Loucy (cell line): ENCODE measurements around the gene PKD2.

Source experiments
- H2AFZ ChIP-seq: fragments of 200-600 bp; sonication (generic); 2 replicates; pipeline ENCODE4 v1.6.0; 2016; ENCODE audit warnings: antibody characterized with exemption, mild to moderate bottlenecking, low read length, moderate library complexity
- H3F3A ChIP-seq: fragments of 200-600 bp; 2 replicates; pipeline ENCODE4 v1.6.0; 2016; ENCODE audit warnings: antibody characterized with exemption, low read depth, mild to moderate bottlenecking
- H3K27me3 ChIP-seq: fragments of 200-600 bp; sonication (generic); 2 replicates; pipeline ENCODE4 v1.6.1; 2014; ENCODE audit warnings: low read length, mild to moderate bottlenecking; ENCODE audit not compliant: insufficient read depth, poor library complexity, severe bottlenecking
- H3K36me3 ChIP-seq: fragments of 200-600 bp; sonication (generic); 2 replicates; pipeline ENCODE4 v1.6.1; 2016; ENCODE audit warnings: low read length; ENCODE audit not compliant: insufficient read depth
- H3K4me1 ChIP-seq: fragments of 200-600 bp; sonication (generic); 2 replicates; pipeline ENCODE4 v1.5.1; 2014; ENCODE audit warnings: low read length, mild to moderate bottlenecking; ENCODE audit not compliant: insufficient read depth, poor library complexity, severe bottlenecking
- H3K4me2 ChIP-seq: fragments of 200-600 bp; sonication (generic); 2 replicates; pipeline ENCODE4 v1.6.0; 2014; ENCODE audit warnings: antibody characterized with exemption, low read length, low read depth, mild to moderate bottlenecking; ENCODE audit not compliant: poor library complexity, severe bottlenecking
- H3K4me3 ChIP-seq: fragments of 200-600 bp; sonication (generic); 2 replicates; pipeline ENCODE4 v1.5.1; 2014; ENCODE audit warnings: low read length, mild to moderate bottlenecking, mixed read lengths; ENCODE audit not compliant: poor library complexity, severe bottlenecking
- H3K79me2 ChIP-seq: fragments of 200-600 bp; sonication (generic); 2 replicates; pipeline ENCODE4 v1.6.1; 2014; ENCODE audit warnings: low read length; ENCODE audit not compliant: insufficient read depth
- H3K9ac ChIP-seq: fragments of 200-600 bp; sonication (generic); 2 replicates; pipeline ENCODE4 v1.6.0; 2014; ENCODE audit warnings: mild to moderate bottlenecking, low read depth, low read length, moderate library complexity; ENCODE audit not compliant: poor library complexity, severe bottlenecking
- H3K9me2 ChIP-seq: fragments of 200-600 bp; sonication (generic); replicated peaks from 2 replicates; pipeline ENCODE4 v1.6.1; 2016; ENCODE audit warnings: low read depth, low read length, mixed read lengths
- H3K9me3 ChIP-seq: fragments of 200-600 bp; sonication (generic); 2 replicates; pipeline ENCODE4 v1.6.1; 2014; ENCODE audit warnings: mild to moderate bottlenecking, antibody characterized with exemption, low read length, low read depth; ENCODE audit not compliant: insufficient read depth
- H4K20me1 ChIP-seq: fragments of 200-600 bp; sonication (generic); 2 replicates; pipeline ENCODE4 v1.6.0; 2014; ENCODE audit warnings: antibody characterized with exemption, low read length, mild to moderate bottlenecking; ENCODE audit not compliant: insufficient read depth, poor library complexity, severe bottlenecking
- EZH2phosphoT487 ChIP-seq: fragments of 200-600 bp; IDR thresholded peaks from 2 replicates; pipeline ENCODE4 v1.6.1; 2018; ENCODE audit warnings: antibody characterized with exemption, mild to moderate bottlenecking, moderate library complexity, borderline replicate concordance
- TF ChIP-seq, protein P1 (sequence below): fragments of 200-600 bp; sonication (generic); conservative IDR thresholded peaks from 2 replicates; pipeline ENCODE4 v1.5.1; 2014; ENCODE audit warnings: mild to moderate bottlenecking, antibody characterized with exemption, low read length

PKD2 gene

DNA sequence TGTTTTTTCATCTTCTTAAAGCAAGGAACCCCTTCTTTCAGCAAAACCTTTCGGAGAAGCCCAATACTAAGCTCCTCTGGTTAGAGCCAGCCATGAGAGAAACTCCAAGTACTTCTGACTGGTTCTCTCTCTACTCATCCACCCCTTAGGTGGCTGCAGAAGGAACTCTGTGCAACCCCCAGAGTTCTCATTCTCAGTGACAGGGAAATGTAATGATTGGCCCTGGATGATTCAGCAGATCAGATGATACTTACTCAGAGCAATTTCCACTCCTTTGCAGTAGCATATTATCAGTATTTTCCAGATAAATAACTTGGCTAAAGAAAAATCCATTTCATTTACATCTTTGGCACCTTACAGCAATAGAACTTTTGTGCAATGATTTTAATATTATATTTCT, 28.8 kb upstream of the PKD2 start:
- H3K36me3 ChIP-seq: no peaks in the 10 kb centered on the region
- H3K79me2 ChIP-seq: no peaks in the 10 kb centered on the region
- no peaks in the 10 kb centered on the region for H3K9me2 ChIP-seq
- H3K27me3 ChIP-seq: no peaks in the 10 kb centered on the region
- peaks cover 17% of the 10 kb centered on the region for H3K4me1 ChIP-seq
- H4K20me1 ChIP-seq: no peaks in the 10 kb centered on the region
- no peak overlapping the region for H3K4me3 ChIP-seq
- TF ChIP-seq, protein P1, sequence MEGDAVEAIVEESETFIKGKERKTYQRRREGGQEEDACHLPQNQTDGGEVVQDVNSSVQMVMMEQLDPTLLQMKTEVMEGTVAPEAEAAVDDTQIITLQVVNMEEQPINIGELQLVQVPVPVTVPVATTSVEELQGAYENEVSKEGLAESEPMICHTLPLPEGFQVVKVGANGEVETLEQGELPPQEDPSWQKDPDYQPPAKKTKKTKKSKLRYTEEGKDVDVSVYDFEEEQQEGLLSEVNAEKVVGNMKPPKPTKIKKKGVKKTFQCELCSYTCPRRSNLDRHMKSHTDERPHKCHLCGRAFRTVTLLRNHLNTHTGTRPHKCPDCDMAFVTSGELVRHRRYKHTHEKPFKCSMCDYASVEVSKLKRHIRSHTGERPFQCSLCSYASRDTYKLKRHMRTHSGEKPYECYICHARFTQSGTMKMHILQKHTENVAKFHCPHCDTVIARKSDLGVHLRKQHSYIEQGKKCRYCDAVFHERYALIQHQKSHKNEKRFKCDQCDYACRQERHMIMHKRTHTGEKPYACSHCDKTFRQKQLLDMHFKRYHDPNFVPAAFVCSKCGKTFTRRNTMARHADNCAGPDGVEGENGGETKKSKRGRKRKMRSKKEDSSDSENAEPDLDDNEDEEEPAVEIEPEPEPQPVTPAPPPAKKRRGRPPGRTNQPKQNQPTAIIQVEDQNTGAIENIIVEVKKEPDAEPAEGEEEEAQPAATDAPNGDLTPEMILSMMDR: no peak
- no peak for TF ChIP-seq EZH2phosphoT487
- H3K9ac ChIP-seq: no peak overlapping the region
- 0 out of 2 replicates have a peak, but pooled peaks cover 2% of the 10 kb centered on the region for H3F3A ChIP-seq
- H3K4me2 ChIP-seq: no peak overlapping the region
- no peaks in the 10 kb centered on the region for H3K9me3 ChIP-seq
- H2AFZ ChIP-seq: no peak overlapping the region

DNA sequence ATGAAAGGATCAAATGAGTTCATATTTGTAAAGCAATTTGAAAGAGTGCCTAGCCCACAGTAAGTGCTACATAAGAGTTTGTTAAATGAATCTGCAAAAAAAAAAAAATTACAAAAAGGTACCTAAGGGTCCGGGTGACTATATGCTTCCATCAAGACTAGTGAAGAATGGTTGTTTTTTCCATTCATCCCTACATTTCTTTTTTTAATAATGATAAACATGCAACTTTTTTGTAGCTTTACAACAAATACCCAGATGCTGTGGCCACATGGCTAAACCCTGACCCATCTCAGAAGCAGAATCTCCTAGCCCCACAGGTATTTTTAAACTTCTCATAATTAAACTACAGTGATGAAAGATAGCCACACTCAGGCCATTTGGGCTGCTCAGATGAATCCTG, 27.6 kb upstream of the PKD2 start:
- Histone ChIP-seq H3K4me2 (no peak overlapping the region), H3K9me2 (no peaks in the 10 kb centered on the region), H3K36me3 (no peaks in the 10 kb centered on the region), H3K4me3 (no peak overlapping the region), H3K9me3 (no peaks in the 10 kb centered on the region), H3K27me3 (no peaks in the 10 kb centered on the region), H2AFZ (0 out of 2 replicates have a peak overlapping the region, but pooled peaks have one; percentile 18), H3F3A (0 out of 2 replicates have a peak, but pooled peaks cover 2% of the 10 kb centered on the region), H3K4me1 (peaks cover 9% of the 10 kb centered on the region), H4K20me1 (no peaks in the 10 kb centered on the region), H3K9ac (no peak overlapping the region), H3K79me2 (no peaks in the 10 kb centered on the region)
- TF ChIP-seq, protein P1: no peak
- TF ChIP-seq EZH2phosphoT487: no peak

DNA sequence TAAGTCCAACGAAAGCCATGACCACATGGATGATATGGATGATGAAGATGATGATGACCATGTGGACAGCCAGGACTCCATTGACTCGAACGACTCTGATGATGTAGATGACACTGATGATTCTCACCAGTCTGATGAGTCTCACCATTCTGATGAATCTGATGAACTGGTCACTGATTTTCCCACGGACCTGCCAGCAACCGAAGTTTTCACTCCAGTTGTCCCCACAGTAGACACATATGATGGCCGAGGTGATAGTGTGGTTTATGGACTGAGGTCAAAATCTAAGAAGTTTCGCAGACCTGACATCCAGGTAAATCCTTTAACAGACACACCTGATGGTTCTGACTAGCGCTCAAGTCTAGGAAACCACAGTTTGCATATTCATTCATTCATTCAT, 25.9 kb upstream of the PKD2 start:
- Histone ChIP-seq H3K9me3 (no peaks in the 10 kb centered on the region), H3K4me3 (no peak overlapping the region), H3K9ac (no peak overlapping the region), H3K79me2 (no peaks in the 10 kb centered on the region), H4K20me1 (no peaks in the 10 kb centered on the region), H3K4me2 (no peak overlapping the region), H3K27me3 (no peaks in the 10 kb centered on the region), H3K9me2 (no peaks in the 10 kb centered on the region), H3K4me1 (no peaks in the 10 kb centered on the region), H3K36me3 (no peaks in the 10 kb centered on the region), H3F3A (no peaks in the 10 kb centered on the region), H2AFZ (no peak overlapping the region)
- TF ChIP-seq, protein P1: no peak
- no peak for TF ChIP-seq EZH2phosphoT487
